Uterus (tissue), 2 donors: ENCODE data around the gene AGFG1.

Experiments
- POLR2A ChIP-seq, 2 donors: fragments of 450-650 bp; IDR thresholded peaks; one replicate each; pipeline ENCODE4 v1.6.1; 2016; ENCODE audit warnings: antibody characterized with exemption in 2 of 2, mild to moderate bottlenecking in 1 of 2, moderate library complexity in 1 of 2
- TF ChIP-seq, protein P1 (sequence below), 4 experiments: fragments of 200-600 bp in 2 of 4; fragments of 450-650 bp in 2 of 4; sonication (generic) in 2 of 4; IDR thresholded peaks; one replicate each; pipeline ENCODE4 v1.5.1; 2016 to 2019; ENCODE audit warnings: antibody characterized with exemption in 4 of 4, mild to moderate bottlenecking in 2 of 4, moderate library complexity in 1 of 4

DNA sequence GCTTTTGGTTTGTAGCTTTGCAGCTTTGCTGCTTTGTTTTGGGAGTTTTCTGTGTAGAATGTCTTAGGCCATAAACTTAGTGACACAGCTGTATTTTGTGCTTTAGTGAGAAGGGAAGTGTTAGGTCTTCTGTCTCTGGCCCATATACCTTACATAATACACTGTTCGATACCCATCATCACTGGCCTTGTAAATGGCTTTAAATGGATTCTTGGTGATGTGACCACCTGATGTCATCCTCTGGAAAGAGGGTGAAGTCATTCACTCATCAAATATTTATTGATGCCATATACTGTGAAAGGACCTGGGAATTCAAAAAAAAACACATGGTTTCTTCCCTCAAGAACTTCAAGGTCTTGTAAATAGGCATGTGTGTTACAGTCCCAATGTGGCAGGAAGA, 107.8 kb downstream of the AGFG1 start:
- TF ChIP-seq, protein P1, sequence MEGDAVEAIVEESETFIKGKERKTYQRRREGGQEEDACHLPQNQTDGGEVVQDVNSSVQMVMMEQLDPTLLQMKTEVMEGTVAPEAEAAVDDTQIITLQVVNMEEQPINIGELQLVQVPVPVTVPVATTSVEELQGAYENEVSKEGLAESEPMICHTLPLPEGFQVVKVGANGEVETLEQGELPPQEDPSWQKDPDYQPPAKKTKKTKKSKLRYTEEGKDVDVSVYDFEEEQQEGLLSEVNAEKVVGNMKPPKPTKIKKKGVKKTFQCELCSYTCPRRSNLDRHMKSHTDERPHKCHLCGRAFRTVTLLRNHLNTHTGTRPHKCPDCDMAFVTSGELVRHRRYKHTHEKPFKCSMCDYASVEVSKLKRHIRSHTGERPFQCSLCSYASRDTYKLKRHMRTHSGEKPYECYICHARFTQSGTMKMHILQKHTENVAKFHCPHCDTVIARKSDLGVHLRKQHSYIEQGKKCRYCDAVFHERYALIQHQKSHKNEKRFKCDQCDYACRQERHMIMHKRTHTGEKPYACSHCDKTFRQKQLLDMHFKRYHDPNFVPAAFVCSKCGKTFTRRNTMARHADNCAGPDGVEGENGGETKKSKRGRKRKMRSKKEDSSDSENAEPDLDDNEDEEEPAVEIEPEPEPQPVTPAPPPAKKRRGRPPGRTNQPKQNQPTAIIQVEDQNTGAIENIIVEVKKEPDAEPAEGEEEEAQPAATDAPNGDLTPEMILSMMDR (IDR thresholded peaks at IDR 0.05), result no peak
- TF ChIP-seq POLR2A (IDR thresholded peaks at IDR 0.05), result no peak
